GM12878 (cell line): ENCODE data around the gene ALMS1. TPM values are rescaled to one million over a fixed set of nuclear protein-coding genes. Genes with fewer than 3 reads are reported as not detected.
"Not testable (repeated sequence)": the region's sequence is repeated elsewhere in the genome, so short reads cannot be mapped to it uniquely, and the experiment has no call there.

Experiments
- ATAC-seq: fragments of 200-7000 bp; cut with Tn5 transposase; 3 replicates; pipeline ENCODE4 v1.9.1; 2020; ENCODE audit warnings: mild to moderate bottlenecking, moderate library complexity
- BruUV-seq: library from RNA; stranded (reverse); fragments of 400-500 nt; replicated peaks from 2 replicates; lab custom pipeline; 2021; lab: Mats Ljungman, UMichigan
- CTCF ChIA-PET: fragments of 300-600 bp; sonication (Branson Sonifier 250); formaldehyde crosslinking; extraction: SDS; loops from one replicate; lab custom pipeline; 2021; ENCODE audit warnings: inconsistent platforms; lab: Yijun Ruan, JAX
- POLR2A ChIA-PET: fragments of 350-600 bp; formaldehyde crosslinking; extraction: SDS; loops from one replicate; lab custom pipeline; 2021; ENCODE audit warnings: inconsistent platforms; lab: Charles Lee
- RAD21 ChIA-PET: fragments of 300-600 bp; sonication (Branson Sonifier 250); formaldehyde crosslinking; loops from one replicate; lab custom pipeline; 2023; ENCODE audit warnings: antibody characterized with exemption; ENCODE audit not compliant: unreplicated experiment; lab: Charles Lee
- SMC1A ChIA-PET: fragments of 300-600 bp; sonication (Branson Sonifier 250); formaldehyde crosslinking; loops from one replicate; lab custom pipeline; 2023; ENCODE audit not compliant: unreplicated experiment, uncharacterized antibody; lab: Charles Lee
- DNase-seq: peaks from one replicate; pipeline ENCODE4 v3.0.0-alpha.2; 2011; ENCODE audit warnings: low read depth, low spot score
- FAIRE-seq: peaks from 3 replicates; lab custom pipeline; 2011; peaks lifted over from hg19 to GRCh38; lab: Jason Lieb, UNC
- H2AFZ ChIP-seq: 2 replicates; pipeline ENCODE4 v1.6.0; 2011; ENCODE audit warnings: low read depth, low read length, control low read depth; ENCODE audit not compliant: control insufficient read depth
- H3K27ac ChIP-seq: 2 replicates; pipeline ENCODE4 v1.5.1; 2011; ENCODE audit warnings: control low read depth; ENCODE audit not compliant: control insufficient read depth, insufficient read depth
- H3K27me3 ChIP-seq, 2 experiments: replicated peaks in 1 of 2; 2 replicates each; pipeline versions ENCODE4 v1.6.0 to v1.6.1; 2011; ENCODE audit warnings: low read length in 1 of 2; ENCODE audit not compliant: control insufficient read depth in 2 of 2, insufficient read depth in 2 of 2
- H3K36me3 ChIP-seq, 2 experiments: 2 replicates each; pipeline ENCODE4 v1.5.1; 2011; ENCODE audit warnings: low read length in 1 of 2; ENCODE audit not compliant: control insufficient read depth in 2 of 2, insufficient read depth in 2 of 2
- H3K4me1 ChIP-seq: 2 replicates; pipeline ENCODE4 v1.6.1; 2011; ENCODE audit warnings: mild to moderate bottlenecking, low read length, moderate library complexity, mixed read lengths; ENCODE audit not compliant: control insufficient read depth, insufficient read depth
- H3K4me2 ChIP-seq: 2 replicates; pipeline ENCODE4 v1.6.0; 2011; ENCODE audit warnings: control low read depth; ENCODE audit not compliant: control insufficient read depth, insufficient read depth
- H3K4me3 ChIP-seq: fragments of 200-600 bp; sonication (generic); 2 replicates; pipeline ENCODE4 v1.5.1; 2016
- H3K79me2 ChIP-seq: 2 replicates; pipeline ENCODE4 v1.6.0; 2011; ENCODE audit warnings: low read length; ENCODE audit not compliant: control insufficient read depth, insufficient read depth
- H3K9ac ChIP-seq: 2 replicates; pipeline ENCODE4 v1.8.0; 2011; ENCODE audit warnings: low read length, control low read depth, mixed read lengths; ENCODE audit not compliant: control insufficient read depth, insufficient read depth
- H3K9me3 ChIP-seq: replicated peaks from 3 replicates; pipeline ENCODE4 v1.5.1; 2011; ENCODE audit warnings: mild to moderate bottlenecking, low read length; ENCODE audit not compliant: control insufficient read depth, insufficient read depth
- H4K20me1 ChIP-seq: 2 replicates; pipeline ENCODE4 v1.6.0; 2011; ENCODE audit not compliant: control insufficient read depth, insufficient read depth
- CBX5 ChIP-seq: sonication (generic); IDR thresholded peaks from 2 replicates; pipeline ENCODE4 v1.6.1; 2016; ENCODE audit warnings: low read depth, moderate library complexity, mild to moderate bottlenecking, inconsistent platforms
- CHD2 ChIP-seq: IDR thresholded peaks from 2 replicates; pipeline ENCODE4 v1.6.1; 2011; ENCODE audit warnings: low read depth, low read length, improper control_type of control experiment, borderline replicate concordance
- EED ChIP-seq: sonication (generic); IDR thresholded peaks from 2 replicates; pipeline ENCODE4 v1.6.1; 2016; ENCODE audit warnings: antibody characterized with exemption, low read depth
- EGR1 ChIP-seq, 2 experiments: IDR thresholded peaks; 1 replicate in 1 of 2; 2 replicates in 1 of 2; pipeline ENCODE4 v1.6.1; 2011 to 2012; ENCODE audit warnings: low read depth in 2 of 2, low read length in 2 of 2, borderline replicate concordance in 1 of 2, mild to moderate bottlenecking in 1 of 2, moderate library complexity in 1 of 2
- GABPA ChIP-seq: IDR thresholded peaks from 2 replicates; pipeline ENCODE4 v1.6.1; 2014; ENCODE audit warnings: antibody characterized with exemption, low read depth, mild to moderate bottlenecking, inconsistent platforms
- HCFC1 ChIP-seq: fragments of 150-350 bp; IDR thresholded peaks from 2 replicates; pipeline ENCODE4 v1.6.1; 2014; ENCODE audit warnings: low read length
- IKZF2 ChIP-seq, 2 experiments: fragments of 450-650 bp; IDR thresholded peaks; 2 replicates each; pipeline ENCODE4 v1.6.1; 2017; ENCODE audit warnings: mild to moderate bottlenecking in 2 of 2, moderate library complexity in 2 of 2
- KDM1A ChIP-seq: fragments of 200-600 bp; sonication (generic); IDR thresholded peaks from 2 replicates; pipeline ENCODE4 v1.6.1; 2016; ENCODE audit warnings: borderline replicate concordance
- MTA3 ChIP-seq: IDR thresholded peaks from 2 replicates; pipeline ENCODE4 v1.6.1; 2012; ENCODE audit warnings: low read length, inconsistent platforms, borderline replicate concordance
- RELA ChIP-seq: fragments of 450-650 bp; IDR thresholded peaks from 2 replicates; pipeline ENCODE4 v1.8.0; 2014; ENCODE audit warnings: borderline replicate concordance; ENCODE audit not compliant: partially characterized antibody
- SREBF1 ChIP-seq: IDR thresholded peaks from 2 replicates; pipeline ENCODE4 v1.6.1; 2012; ENCODE audit warnings: mild to moderate bottlenecking, low read length
- TARDBP ChIP-seq: IDR thresholded peaks from 2 replicates; pipeline ENCODE4 v1.6.1; 2016; ENCODE audit warnings: borderline replicate concordance
- WGBS: methylation state at CpG from one replicate; pipeline ENCODE4 v1.1.6; 2016; ENCODE audit warnings: low lambda C conversion rate; ENCODE audit not compliant: insufficient replicate concordance, insufficient coverage; ENCODE audit errors: missing lambda C conversion rate; 5-methylcytosine and 5-hydroxymethylcytosine counted together
- in situ Hi-C: fragments of 300-500 bp; cut with MboI; formaldehyde crosslinking; loops from 9 replicates; pipeline ENCODE4 v1.14.3; 2018; ENCODE audit warnings: mixed read lengths
- intact Hi-C: fragments of 100-400 bp; cut with micrococcal nuclease; formaldehyde crosslinking; loops from one replicate; pipeline ENCODE4 v1.14.2; 2022; ENCODE audit not compliant: unreplicated experiment
- polyA plus RNA-seq, 11 experiments: library from polyadenylated mRNA; depleted of rRNA in 4 of 11; unstranded in 6 of 11; stranded (reverse) in 5 of 11; fragments of >200 nt; fragmentation: Nextera tagmentation in 4 of 11; fragmentation: Illumina TruSeq in 1 of 11; extraction: Ambion mirVana in 4 of 11; extraction: Trizol in 1 of 11; gene quantifications; 1 replicate in 1 of 11; 2 replicates in 10 of 11; pipeline versions ENCODE4 v1.2.1 to v1.2.3, GENCODE V29; 2011 to 2016; ENCODE audit warnings: inconsistent platforms in 2 of 11, missing spikeins in 2 of 11, low read depth in 1 of 11
- total RNA-seq, 4 experiments: library from RNA; depleted of rRNA in 3 of 4; stranded (reverse); fragments of >200 nt in 3 of 4; fragmentation: Illumina TruSeq in 1 of 4; extraction: Trizol in 1 of 4; gene quantifications; 2 replicates each; pipeline versions ENCODE4 v1.2.1 to v1.2.3, GENCODE V29; 2013 to 2021
- TF ChIP-seq, protein P1 (sequence below): fragments of 450-650 bp; IDR thresholded peaks from 2 replicates; pipeline ENCODE4 v1.6.1; 2018; ENCODE audit warnings: mild to moderate bottlenecking, low read depth, moderate library complexity; ENCODE audit not compliant: partially characterized antibody

The ALMS1 gene
- total and polyA plus RNA-seq, 10 of the 15 experiments (the other 5 are each of a cell fraction or from before 2014, with no cell fraction given), result 1.1 to 25.8 (median 10.6) TPM

DNA sequence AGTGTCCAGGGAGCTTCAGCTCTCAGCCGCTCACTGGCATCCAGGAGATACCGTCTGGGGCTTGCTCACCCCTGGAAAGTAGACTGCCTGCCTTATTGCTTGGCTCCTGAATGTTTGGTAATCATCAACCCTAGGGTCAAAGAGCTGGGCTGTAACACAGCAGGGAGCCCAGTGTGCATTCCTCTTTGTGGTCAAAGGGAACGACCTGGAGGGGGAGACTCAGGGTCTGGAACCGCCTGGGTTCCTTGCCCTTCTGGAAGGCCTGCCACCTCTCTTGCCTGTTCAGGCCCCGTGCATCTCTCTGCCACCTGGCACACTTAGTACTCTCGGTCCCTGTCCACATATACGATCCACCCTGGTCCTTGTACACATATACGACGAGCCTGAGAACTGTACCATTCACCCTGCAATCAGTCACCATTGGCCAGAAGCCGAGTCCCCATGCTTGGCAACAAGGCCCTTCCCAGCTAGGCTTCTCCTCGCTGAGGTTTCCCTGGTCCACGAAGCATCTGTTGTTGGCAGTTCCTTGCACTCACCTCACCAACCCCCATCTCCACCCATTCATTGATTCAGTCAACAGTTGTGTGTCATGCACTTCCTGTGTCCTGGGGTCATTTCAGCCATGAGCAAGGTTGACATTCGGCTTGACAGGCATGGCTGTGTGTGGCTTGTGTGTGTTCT lies 256.8 kb downstream of the ALMS1 start, which contains the start of gene NAT8:
TSS of gene NAT8 (minus strand) at position 85 of the 681 bp plus-strand sequence. CDS start 794 bp downstream, outside the sequence.
- intact Hi-C loops, result no loop called here
- 40% methylated on average over 13 of the region's 13 CpGs for WGBS
- no peaks in the 10 kb centered on the region; the same call in 2 of the 3 replicates for H3K9me3 ChIP-seq
- RAD21 ChIA-PET, result no interaction called here
- SMC1A ChIA-PET, result no interaction called here
- TF ChIP-seq CHD2 (no peak), CBX5 (no peak), HCFC1 (no peak), EED (no peak), RELA (no peak), EGR1 (IDR thresholded peaks at IDR 0.05; ENCODE audit: borderline replicate concordance in 1 of 2, low read depth in 2 of 2, low read length in 2 of 2) (no peak), SREBF1 (no peak), GABPA (no peak), IKZF2 (IDR thresholded peaks at IDR 0.05) (no peak), MTA3 (no peak), TARDBP (no peak), KDM1A (no peak)
- TF ChIP-seq, protein P1, sequence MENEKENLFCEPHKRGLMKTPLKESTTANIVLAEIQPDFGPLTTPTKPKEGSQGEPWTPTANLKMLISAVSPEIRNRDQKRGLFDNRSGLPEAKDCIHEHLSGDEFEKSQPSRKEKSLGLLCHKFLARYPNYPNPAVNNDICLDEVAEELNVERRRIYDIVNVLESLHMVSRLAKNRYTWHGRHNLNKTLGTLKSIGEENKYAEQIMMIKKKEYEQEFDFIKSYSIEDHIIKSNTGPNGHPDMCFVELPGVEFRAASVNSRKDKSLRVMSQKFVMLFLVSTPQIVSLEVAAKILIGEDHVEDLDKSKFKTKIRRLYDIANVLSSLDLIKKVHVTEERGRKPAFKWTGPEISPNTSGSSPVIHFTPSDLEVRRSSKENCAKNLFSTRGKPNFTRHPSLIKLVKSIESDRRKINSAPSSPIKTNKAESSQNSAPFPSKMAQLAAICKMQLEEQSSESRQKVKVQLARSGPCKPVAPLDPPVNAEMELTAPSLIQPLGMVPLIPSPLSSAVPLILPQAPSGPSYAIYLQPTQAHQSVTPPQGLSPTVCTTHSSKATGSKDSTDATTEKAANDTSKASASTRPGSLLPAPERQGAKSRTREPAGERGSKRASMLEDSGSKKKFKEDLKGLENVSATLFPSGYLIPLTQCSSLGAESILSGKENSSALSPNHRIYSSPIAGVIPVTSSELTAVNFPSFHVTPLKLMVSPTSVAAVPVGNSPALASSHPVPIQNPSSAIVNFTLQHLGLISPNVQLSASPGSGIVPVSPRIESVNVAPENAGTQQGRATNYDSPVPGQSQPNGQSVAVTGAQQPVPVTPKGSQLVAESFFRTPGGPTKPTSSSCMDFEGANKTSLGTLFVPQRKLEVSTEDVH, result no peak
- TF ChIP-seq, all 136 proteins: peak for 0
- Histone ChIP-seq H3K36me3 (no peaks in the 10 kb centered on the region), H3K4me3 (no peak within 1 kb of the TSS), H3K9ac (no peak within 1 kb of the TSS), H3K27ac (no peak within 1 kb of the TSS), H3K4me2 (no peak within 1 kb of the TSS), H3K27me3 (no peaks in the 10 kb centered on the region), H3K79me2 (no peaks in the 10 kb centered on the region), H4K20me1 (no peaks in the 10 kb centered on the region), H2AFZ (no peak within 1 kb of the TSS), H3K4me1 (no peaks in the 10 kb centered on the region)
- FAIRE-seq (no peak), DNase-seq (no peak), ATAC-seq (no peak)
- ChIA-PET CTCF (no interaction called here), POLR2A (no interaction called here)
- no TSS peak for BruUV-seq
- in situ Hi-C loops, result no loop called here

DNA sequence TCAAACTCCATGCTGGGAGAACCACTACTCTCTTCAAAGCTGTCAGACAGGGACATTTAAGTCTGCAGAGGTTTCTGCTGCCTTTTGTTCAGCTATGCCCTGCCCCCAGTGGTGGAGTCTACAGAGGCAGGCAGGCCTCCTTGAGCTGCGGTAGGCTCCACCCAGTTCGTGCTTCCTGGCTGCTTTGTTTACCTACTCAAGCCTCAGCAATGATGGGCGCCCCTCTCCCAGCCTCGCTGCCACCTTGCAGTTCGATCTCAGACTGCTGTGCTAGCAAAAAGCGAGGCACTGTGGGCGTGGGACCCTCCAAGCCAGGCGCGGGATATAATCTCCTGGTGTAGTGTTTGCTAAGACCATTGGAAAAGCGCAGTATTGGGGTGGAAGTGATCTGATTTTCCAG lies 262.1 kb downstream of the ALMS1 start:
- H3K9me3 ChIP-seq, in situ Hi-C loops, H3K27me3 ChIP-seq, ATAC-seq, POLR2A ChIA-PET, DNase-seq, H3K9ac ChIP-seq, BruUV-seq, H3K79me2 ChIP-seq, FAIRE-seq, H4K20me1 ChIP-seq, H2AFZ ChIP-seq, RAD21 ChIA-PET, H3K4me1 ChIP-seq, SMC1A ChIA-PET, intact Hi-C loops, H3K4me3 ChIP-seq, CTCF ChIA-PET, H3K36me3 ChIP-seq, H3K4me2 ChIP-seq, H3K27ac ChIP-seq: not testable (repeated sequence)
- WGBS, result 34% methylated on average over 10 of the region's 10 CpGs
